A549 (cell line): ENCODE measurements around the gene IMP3.

Experiments
- BHLHE40 ChIP-seq: IDR thresholded peaks from 2 replicates; pipeline ENCODE4 v1.6.1; 2012; ENCODE audit warnings: low read depth, low read length, inconsistent platforms
- CEBPB ChIP-seq, 2 experiments: fragments of >200 bp in 1 of 2; sonication (Bioruptor Twin) in 1 of 2; formaldehyde crosslinking in 1 of 2; IDR thresholded peaks; 2 replicates each; pipeline ENCODE4 v1.6.1; 2012 to 2016
- EP300 ChIP-seq, 2 experiments: fragments of >200 bp; sonication (Bioruptor Twin); formaldehyde crosslinking; IDR thresholded peaks; 2 replicates in 1 of 2; 3 replicates in 1 of 2; pipeline ENCODE4 v1.6.1; 2016 to 2017
- ESRRA ChIP-seq: fragments of 150-350 bp; IDR thresholded peaks from 2 replicates; pipeline ENCODE4 v1.6.1; 2014; ENCODE audit warnings: mild to moderate bottlenecking, low read length, borderline replicate concordance
- HEYL ChIP-seq: fragments of 250-450 bp; sonication (Bioruptor Pico); IDR thresholded peaks from 2 replicates; pipeline ENCODE4 v1.8.0; 2021; ENCODE audit warnings: mild to moderate bottlenecking, moderate library complexity
- JUNB ChIP-seq: fragments of >200 bp; sonication (Bioruptor Twin); formaldehyde crosslinking; IDR thresholded peaks from 2 replicates; pipeline ENCODE4 v1.6.1; 2016
- MAFK ChIP-seq: fragments of 450-650 bp; IDR thresholded peaks from 2 replicates; pipeline ENCODE4 v1.6.1; 2014; ENCODE audit not compliant: partially characterized antibody
- MYC ChIP-seq: IDR thresholded peaks from 2 replicates; pipeline ENCODE4 v1.6.1; 2012; ENCODE audit warnings: mild to moderate bottlenecking, inconsistent platforms, low read length, improper control_type of control experiment, borderline replicate concordance
- NR3C1 ChIP-seq: fragments of >200 bp; sonication (Bioruptor Twin); formaldehyde crosslinking; IDR thresholded peaks from 3 replicates; pipeline ENCODE4 v1.6.1; 2017
- POLR2A ChIP-seq: IDR thresholded peaks from 2 replicates; pipeline ENCODE4 v1.6.1; 2012; ENCODE audit warnings: mild to moderate bottlenecking, low read length
- RFX5 ChIP-seq: fragments of 450-650 bp; IDR thresholded peaks from 2 replicates; pipeline ENCODE4 v1.7.1; 2014; ENCODE audit warnings: antibody characterized with exemption, mild to moderate bottlenecking, moderate library complexity
- TF ChIP-seq, protein P1 (sequence below): fragments of >200 bp; sonication (Bioruptor Twin); formaldehyde crosslinking; IDR thresholded peaks from 3 replicates; pipeline ENCODE4 v1.5.1; 2016
- TF ChIP-seq, protein P2 (sequence below): fragments of 200-600 bp; sonication (generic); IDR thresholded peaks from 2 replicates; pipeline ENCODE4 v1.6.1; 2016; ENCODE audit warnings: antibody characterized with exemption, mild to moderate bottlenecking, moderate library complexity

DNA sequence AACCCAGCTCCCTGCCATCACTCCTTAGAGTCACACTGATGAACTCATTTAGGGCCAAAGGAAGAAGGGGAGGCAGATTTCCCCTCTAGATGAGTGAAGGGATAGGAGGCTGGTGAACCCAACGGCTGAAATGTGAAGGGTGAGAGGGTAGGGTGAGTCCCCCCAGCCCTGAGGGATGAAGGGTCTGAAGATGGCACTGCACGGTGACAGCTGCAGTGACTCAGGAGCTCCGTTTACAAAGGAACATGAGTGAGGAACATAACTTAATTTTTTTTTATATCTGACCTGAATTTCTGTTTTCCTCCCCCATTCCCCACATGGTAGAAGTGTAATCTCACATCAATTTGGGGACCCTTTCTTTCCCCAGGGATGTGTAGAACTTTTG, 21.7 kb upstream of the IMP3 start:
- TF ChIP-seq MYC (no peak), ESRRA (no peak), RFX5 (no peak), NR3C1 (no peak), HEYL (no peak), BHLHE40 (no peak), MAFK (no peak), POLR2A (no peak), JUNB (no peak), EP300 (IDR thresholded peaks at IDR 0.05) (no peak), CEBPB (IDR thresholded peaks at IDR 0.05) (no peak)
- TF ChIP-seq, protein P1, sequence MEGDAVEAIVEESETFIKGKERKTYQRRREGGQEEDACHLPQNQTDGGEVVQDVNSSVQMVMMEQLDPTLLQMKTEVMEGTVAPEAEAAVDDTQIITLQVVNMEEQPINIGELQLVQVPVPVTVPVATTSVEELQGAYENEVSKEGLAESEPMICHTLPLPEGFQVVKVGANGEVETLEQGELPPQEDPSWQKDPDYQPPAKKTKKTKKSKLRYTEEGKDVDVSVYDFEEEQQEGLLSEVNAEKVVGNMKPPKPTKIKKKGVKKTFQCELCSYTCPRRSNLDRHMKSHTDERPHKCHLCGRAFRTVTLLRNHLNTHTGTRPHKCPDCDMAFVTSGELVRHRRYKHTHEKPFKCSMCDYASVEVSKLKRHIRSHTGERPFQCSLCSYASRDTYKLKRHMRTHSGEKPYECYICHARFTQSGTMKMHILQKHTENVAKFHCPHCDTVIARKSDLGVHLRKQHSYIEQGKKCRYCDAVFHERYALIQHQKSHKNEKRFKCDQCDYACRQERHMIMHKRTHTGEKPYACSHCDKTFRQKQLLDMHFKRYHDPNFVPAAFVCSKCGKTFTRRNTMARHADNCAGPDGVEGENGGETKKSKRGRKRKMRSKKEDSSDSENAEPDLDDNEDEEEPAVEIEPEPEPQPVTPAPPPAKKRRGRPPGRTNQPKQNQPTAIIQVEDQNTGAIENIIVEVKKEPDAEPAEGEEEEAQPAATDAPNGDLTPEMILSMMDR: no peak
- TF ChIP-seq, protein P2, sequence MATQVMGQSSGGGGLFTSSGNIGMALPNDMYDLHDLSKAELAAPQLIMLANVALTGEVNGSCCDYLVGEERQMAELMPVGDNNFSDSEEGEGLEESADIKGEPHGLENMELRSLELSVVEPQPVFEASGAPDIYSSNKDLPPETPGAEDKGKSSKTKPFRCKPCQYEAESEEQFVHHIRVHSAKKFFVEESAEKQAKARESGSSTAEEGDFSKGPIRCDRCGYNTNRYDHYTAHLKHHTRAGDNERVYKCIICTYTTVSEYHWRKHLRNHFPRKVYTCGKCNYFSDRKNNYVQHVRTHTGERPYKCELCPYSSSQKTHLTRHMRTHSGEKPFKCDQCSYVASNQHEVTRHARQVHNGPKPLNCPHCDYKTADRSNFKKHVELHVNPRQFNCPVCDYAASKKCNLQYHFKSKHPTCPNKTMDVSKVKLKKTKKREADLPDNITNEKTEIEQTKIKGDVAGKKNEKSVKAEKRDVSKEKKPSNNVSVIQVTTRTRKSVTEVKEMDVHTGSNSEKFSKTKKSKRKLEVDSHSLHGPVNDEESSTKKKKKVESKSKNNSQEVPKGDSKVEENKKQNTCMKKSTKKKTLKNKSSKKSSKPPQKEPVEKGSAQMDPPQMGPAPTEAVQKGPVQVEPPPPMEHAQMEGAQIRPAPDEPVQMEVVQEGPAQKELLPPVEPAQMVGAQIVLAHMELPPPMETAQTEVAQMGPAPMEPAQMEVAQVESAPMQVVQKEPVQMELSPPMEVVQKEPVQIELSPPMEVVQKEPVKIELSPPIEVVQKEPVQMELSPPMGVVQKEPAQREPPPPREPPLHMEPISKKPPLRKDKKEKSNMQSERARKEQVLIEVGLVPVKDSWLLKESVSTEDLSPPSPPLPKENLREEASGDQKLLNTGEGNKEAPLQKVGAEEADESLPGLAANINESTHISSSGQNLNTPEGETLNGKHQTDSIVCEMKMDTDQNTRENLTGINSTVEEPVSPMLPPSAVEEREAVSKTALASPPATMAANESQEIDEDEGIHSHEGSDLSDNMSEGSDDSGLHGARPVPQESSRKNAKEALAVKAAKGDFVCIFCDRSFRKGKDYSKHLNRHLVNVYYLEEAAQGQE: no peak
